Measurements from ENCODE around the gene PSPH. TPM values are rescaled to one million over a fixed set of nuclear protein-coding genes. Genes with fewer than 3 reads are reported as not detected.
"Not testable (repeated sequence)": the region's sequence is repeated elsewhere in the genome, so short reads cannot be mapped to it uniquely, and the experiment has no call there.

The PSPH gene
- total RNA-seq, 1 experiment from 2014 or later = 62.3 TPM

DNA sequence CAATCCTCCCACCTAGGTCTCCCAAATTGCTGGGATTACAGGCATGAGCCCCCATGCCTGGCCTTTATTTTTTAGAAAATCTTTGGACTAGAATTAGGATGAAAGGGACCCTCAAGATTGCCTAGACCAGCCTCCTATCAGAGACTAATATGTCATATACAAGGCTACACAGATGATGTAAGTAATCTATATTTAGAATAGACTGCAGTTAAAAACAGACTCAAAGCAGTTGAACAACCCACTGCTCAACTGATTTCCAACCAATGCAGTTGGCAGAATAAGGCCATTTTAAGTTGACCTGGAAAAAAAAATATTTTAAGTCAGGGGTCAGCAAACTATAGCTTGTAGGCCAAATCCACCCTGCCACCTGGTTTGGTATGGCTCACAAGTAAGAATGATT lies 27.7 kb downstream of the PSPH start:
- H3K36me3 ChIP-seq (ENCODE audit: control insufficient read depth, insufficient read depth, low read length) = peaks cover 5% of the 10 kb centered on the region; the same call in 1 of the 2 replicates
- no peaks in the 10 kb centered on the region for H3K9me3 ChIP-seq (ENCODE audit: control insufficient read depth, insufficient read depth, low read depth, low read length)
- DNase-seq (ENCODE audit: low read depth, low spot score) (no peak), ATAC-seq (no peak)
- intact Hi-C loops (cut with micrococcal nuclease; ENCODE audit: unreplicated experiment) = no loop called here
- H3K27me3 ChIP-seq (ENCODE audit: control insufficient read depth, insufficient read depth, low read length) = no peaks in the 10 kb centered on the region
- ChIA-PET CTCF (no interaction called here), POLR2A (interaction anchor here (0.7 kb wide), 1 partner anchor 9 kb away, joined by 3 read pairs; no protein-coding TSS in a partner anchor)
- no peaks in the 10 kb centered on the region for H3K4me1 ChIP-seq (ENCODE audit: control insufficient read depth, insufficient read depth, low read length)
- H3K4me3 ChIP-seq (ENCODE audit: low read depth in 2 of 2, low read length in 2 of 2) = no peak overlapping the region
- TF ChIP-seq TCF7L2 (IDR thresholded peaks at IDR 0.05; ENCODE audit: low read depth, low read length) (no peak), POLR2AphosphoS5 (IDR thresholded peaks at IDR 0.05; ENCODE audit: low read depth, low read length) (no peak), SIN3A (IDR thresholded peaks at IDR 0.05; ENCODE audit: borderline replicate concordance, insufficient read depth, low read depth, low read length) (no peak)
- TF ChIP-seq, protein P1, sequence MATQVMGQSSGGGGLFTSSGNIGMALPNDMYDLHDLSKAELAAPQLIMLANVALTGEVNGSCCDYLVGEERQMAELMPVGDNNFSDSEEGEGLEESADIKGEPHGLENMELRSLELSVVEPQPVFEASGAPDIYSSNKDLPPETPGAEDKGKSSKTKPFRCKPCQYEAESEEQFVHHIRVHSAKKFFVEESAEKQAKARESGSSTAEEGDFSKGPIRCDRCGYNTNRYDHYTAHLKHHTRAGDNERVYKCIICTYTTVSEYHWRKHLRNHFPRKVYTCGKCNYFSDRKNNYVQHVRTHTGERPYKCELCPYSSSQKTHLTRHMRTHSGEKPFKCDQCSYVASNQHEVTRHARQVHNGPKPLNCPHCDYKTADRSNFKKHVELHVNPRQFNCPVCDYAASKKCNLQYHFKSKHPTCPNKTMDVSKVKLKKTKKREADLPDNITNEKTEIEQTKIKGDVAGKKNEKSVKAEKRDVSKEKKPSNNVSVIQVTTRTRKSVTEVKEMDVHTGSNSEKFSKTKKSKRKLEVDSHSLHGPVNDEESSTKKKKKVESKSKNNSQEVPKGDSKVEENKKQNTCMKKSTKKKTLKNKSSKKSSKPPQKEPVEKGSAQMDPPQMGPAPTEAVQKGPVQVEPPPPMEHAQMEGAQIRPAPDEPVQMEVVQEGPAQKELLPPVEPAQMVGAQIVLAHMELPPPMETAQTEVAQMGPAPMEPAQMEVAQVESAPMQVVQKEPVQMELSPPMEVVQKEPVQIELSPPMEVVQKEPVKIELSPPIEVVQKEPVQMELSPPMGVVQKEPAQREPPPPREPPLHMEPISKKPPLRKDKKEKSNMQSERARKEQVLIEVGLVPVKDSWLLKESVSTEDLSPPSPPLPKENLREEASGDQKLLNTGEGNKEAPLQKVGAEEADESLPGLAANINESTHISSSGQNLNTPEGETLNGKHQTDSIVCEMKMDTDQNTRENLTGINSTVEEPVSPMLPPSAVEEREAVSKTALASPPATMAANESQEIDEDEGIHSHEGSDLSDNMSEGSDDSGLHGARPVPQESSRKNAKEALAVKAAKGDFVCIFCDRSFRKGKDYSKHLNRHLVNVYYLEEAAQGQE (IDR thresholded peaks at IDR 0.05; ENCODE audit: insufficient read depth in 1 of 2, low read depth in 2 of 2, low read length in 1 of 2) = no peak
- TF ChIP-seq, protein P2, sequence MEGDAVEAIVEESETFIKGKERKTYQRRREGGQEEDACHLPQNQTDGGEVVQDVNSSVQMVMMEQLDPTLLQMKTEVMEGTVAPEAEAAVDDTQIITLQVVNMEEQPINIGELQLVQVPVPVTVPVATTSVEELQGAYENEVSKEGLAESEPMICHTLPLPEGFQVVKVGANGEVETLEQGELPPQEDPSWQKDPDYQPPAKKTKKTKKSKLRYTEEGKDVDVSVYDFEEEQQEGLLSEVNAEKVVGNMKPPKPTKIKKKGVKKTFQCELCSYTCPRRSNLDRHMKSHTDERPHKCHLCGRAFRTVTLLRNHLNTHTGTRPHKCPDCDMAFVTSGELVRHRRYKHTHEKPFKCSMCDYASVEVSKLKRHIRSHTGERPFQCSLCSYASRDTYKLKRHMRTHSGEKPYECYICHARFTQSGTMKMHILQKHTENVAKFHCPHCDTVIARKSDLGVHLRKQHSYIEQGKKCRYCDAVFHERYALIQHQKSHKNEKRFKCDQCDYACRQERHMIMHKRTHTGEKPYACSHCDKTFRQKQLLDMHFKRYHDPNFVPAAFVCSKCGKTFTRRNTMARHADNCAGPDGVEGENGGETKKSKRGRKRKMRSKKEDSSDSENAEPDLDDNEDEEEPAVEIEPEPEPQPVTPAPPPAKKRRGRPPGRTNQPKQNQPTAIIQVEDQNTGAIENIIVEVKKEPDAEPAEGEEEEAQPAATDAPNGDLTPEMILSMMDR (IDR thresholded peaks at IDR 0.05) = no peak
- no peak overlapping the region for H3K27ac ChIP-seq (ENCODE audit: low read length)
- in situ Hi-C loops (cut with HindIII; ENCODE audit: low pct_unique_long_range_greater_than_20kb, low sequenced_read_pairs) = no loop called here
- no TSS peak for BruUV-seq (replicated peaks)

DNA sequence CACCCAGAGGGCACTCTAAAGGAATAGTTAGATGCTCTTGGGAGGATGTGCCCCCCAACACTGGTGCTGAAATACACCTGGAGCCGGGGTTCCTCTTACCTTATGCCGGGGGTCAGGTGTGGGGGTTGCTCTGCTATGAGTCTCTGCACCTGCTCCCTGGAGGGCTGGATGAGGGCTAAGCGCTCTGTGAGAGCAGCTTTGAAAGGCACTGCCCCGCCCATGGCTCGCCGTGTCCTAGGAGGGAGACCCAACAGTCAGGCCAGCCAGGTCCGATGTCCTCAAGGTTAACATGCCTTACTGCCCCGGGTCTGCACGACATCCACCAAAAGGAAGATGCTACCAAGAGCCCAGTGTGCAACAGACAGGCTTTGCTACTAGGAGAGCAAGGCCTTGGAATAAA lies 31.7 kb downstream of the PSPH start:
- Histone ChIP-seq H3K27me3 (ENCODE audit: control insufficient read depth, insufficient read depth, low read length) (no peaks in the 10 kb centered on the region), H3K36me3 (ENCODE audit: control insufficient read depth, insufficient read depth, low read length) (peaks cover 5% of the 10 kb centered on the region; the same call in 1 of the 2 replicates), H3K27ac (ENCODE audit: low read length) (no peak overlapping the region), H3K4me3 (ENCODE audit: low read depth in 2 of 2, low read length in 2 of 2) (no peak overlapping the region), H3K9me3 (ENCODE audit: control insufficient read depth, insufficient read depth, low read depth, low read length) (no peaks in the 10 kb centered on the region), H3K4me1 (ENCODE audit: control insufficient read depth, insufficient read depth, low read length) (no peaks in the 10 kb centered on the region)
- TF ChIP-seq, protein P1 (IDR thresholded peaks at IDR 0.05; ENCODE audit: insufficient read depth in 1 of 2, low read depth in 2 of 2, low read length in 1 of 2) = no peak
- no peak for TF ChIP-seq SIN3A (IDR thresholded peaks at IDR 0.05; ENCODE audit: borderline replicate concordance, insufficient read depth, low read depth, low read length)
- no peak for TF ChIP-seq TCF7L2 (IDR thresholded peaks at IDR 0.05; ENCODE audit: low read depth, low read length)
- no peak for TF ChIP-seq POLR2AphosphoS5 (IDR thresholded peaks at IDR 0.05; ENCODE audit: low read depth, low read length)
- TF ChIP-seq, protein P2 (IDR thresholded peaks at IDR 0.05) = no peak
- DNase-seq (ENCODE audit: low read depth, low spot score) (no peak), ATAC-seq (0 out of 2 replicates have a peak, but pooled peaks have one; percentile 45)
- intact Hi-C loops (cut with micrococcal nuclease; ENCODE audit: unreplicated experiment) (no loop called here), in situ Hi-C loops (cut with HindIII; ENCODE audit: low pct_unique_long_range_greater_than_20kb, low sequenced_read_pairs) (no loop called here)
- CTCF ChIA-PET = no interaction called here
- POLR2A ChIA-PET = no interaction called here
- BruUV-seq (replicated peaks) = no TSS peak

DNA sequence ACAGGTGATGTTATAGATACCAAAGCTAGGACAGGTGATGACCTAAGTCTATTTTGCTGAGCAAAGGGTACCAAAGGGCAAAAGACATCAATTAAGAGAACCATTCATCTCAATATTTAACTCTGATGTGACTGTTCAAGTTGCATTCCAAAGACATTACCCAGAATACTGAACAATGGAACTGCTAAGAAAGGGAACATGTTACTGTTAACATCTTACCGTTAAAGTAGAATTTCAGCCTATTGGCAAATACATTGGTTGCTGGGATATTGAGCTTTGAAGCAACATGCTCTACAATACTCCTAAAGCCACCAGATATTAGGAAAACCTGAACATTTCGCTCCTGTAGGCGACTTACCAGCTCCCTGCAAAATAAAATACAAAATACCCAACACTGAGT lies 34.2 kb downstream of the PSPH start:
- H3K9me3 ChIP-seq (ENCODE audit: control insufficient read depth, insufficient read depth, low read depth, low read length); BruUV-seq (replicated peaks); in situ Hi-C loops (cut with HindIII; ENCODE audit: low pct_unique_long_range_greater_than_20kb, low sequenced_read_pairs); H3K36me3 ChIP-seq (ENCODE audit: control insufficient read depth, insufficient read depth, low read length); H3K27me3 ChIP-seq (ENCODE audit: control insufficient read depth, insufficient read depth, low read length); DNase-seq (ENCODE audit: low read depth, low spot score); H3K4me1 ChIP-seq (ENCODE audit: control insufficient read depth, insufficient read depth, low read length); H3K4me3 ChIP-seq (ENCODE audit: low read depth in 2 of 2, low read length in 2 of 2); H3K27ac ChIP-seq (ENCODE audit: low read length); ATAC-seq; intact Hi-C loops (cut with micrococcal nuclease; ENCODE audit: unreplicated experiment): not testable (repeated sequence)
- POLR2A ChIA-PET = interaction anchor here (0.6 kb wide), 1 partner anchor 10 kb away, joined by 5 read pairs; no protein-coding TSS in a partner anchor
- CTCF ChIA-PET = interaction anchor here (0.6 kb wide), 1 partner anchor 276 kb away, joined by 5 read pairs; no protein-coding TSS in a partner anchor
